Caco-2 (cell line): ENCODE results near the gene IMP3. TPM values are rescaled to one million over a fixed set of nuclear protein-coding genes. Genes with fewer than 3 reads are reported as not detected.

Experiments
- BruUV-seq: library from RNA; stranded (reverse); fragments of 400-500 nt; replicated peaks from 2 replicates; lab custom pipeline; 2021; lab: Mats Ljungman, UMichigan
- CTCF ChIA-PET: fragments of 300-600 bp; sonication (Branson Sonifier 250); formaldehyde crosslinking; loops from one replicate; lab custom pipeline; 2022; ENCODE audit warnings: antibody characterized with exemption; lab: Charles Lee
- POLR2A ChIA-PET: fragments of 300-600 bp; sonication (Branson Sonifier 250); formaldehyde crosslinking; loops from one replicate; lab custom pipeline; 2022; ENCODE audit warnings: antibody characterized with exemption; lab: Charles Lee
- DNase-seq, 2 experiments: peaks; one replicate each; pipeline versions ENCODE4 v3.0.0 to v3.0.0-alpha.2; 2020 to 2022
- H3K27me3 ChIP-seq: replicated peaks from 2 replicates; pipeline ENCODE4 v1.6.0; 2011; ENCODE audit warnings: low read length; ENCODE audit not compliant: control insufficient read depth, insufficient read depth
- H3K36me3 ChIP-seq: 2 replicates; pipeline ENCODE4 v1.5.1; 2011; ENCODE audit warnings: low read length; ENCODE audit not compliant: control insufficient read depth, insufficient read depth
- H3K4me1 ChIP-seq: fragments of 250-450 bp; sonication (Bioruptor Pico); 2 replicates; pipeline ENCODE4 v1.5.1; 2020; ENCODE audit warnings: mild to moderate bottlenecking
- H3K4me3 ChIP-seq: 2 replicates; pipeline ENCODE4 v1.5.1; 2011; ENCODE audit warnings: low read depth, mild to moderate bottlenecking, control low read depth, low read length
- H3K9me3 ChIP-seq: fragments of 250-450 bp; sonication (Bioruptor Pico); 2 replicates; pipeline ENCODE4 v1.5.1; 2020; ENCODE audit warnings: mild to moderate bottlenecking, moderate library complexity
- H3K27ac Mint-ChIP-seq: one replicate; pipeline ENCODE4 v1.8.0; 2022; ENCODE audit warnings: mixed read lengths; ENCODE audit not compliant: unreplicated experiment
- H3K27me3 Mint-ChIP-seq: one replicate; pipeline ENCODE4 v1.8.0; 2022; ENCODE audit warnings: mixed read lengths; ENCODE audit not compliant: insufficient read depth, unreplicated experiment
- H3K36me3 Mint-ChIP-seq: one replicate; pipeline ENCODE4 v1.8.0; 2022; ENCODE audit warnings: mild to moderate bottlenecking, mixed read lengths; ENCODE audit not compliant: insufficient read depth, unreplicated experiment
- H3K4me1 Mint-ChIP-seq: one replicate; pipeline ENCODE4 v1.8.0; 2022; ENCODE audit warnings: low read depth, mixed read lengths; ENCODE audit not compliant: unreplicated experiment
- H3K4me3 Mint-ChIP-seq: one replicate; pipeline ENCODE4 v1.8.0; 2022; ENCODE audit warnings: mild to moderate bottlenecking, moderate library complexity, mixed read lengths; ENCODE audit not compliant: unreplicated experiment
- H3K9me3 Mint-ChIP-seq: one replicate; pipeline ENCODE4 v1.8.0; 2022; ENCODE audit warnings: mixed read lengths; ENCODE audit not compliant: unreplicated experiment
- intact Hi-C: fragments of 100-400 bp; cut with micrococcal nuclease; formaldehyde crosslinking; loops from one replicate; pipeline ENCODE4 v1.10.0; 2022; ENCODE audit not compliant: unreplicated experiment
- total RNA-seq: library from RNA; stranded (reverse); gene quantifications from 2 replicates; pipeline ENCODE4 v1.2.3, GENCODE V29; 2022
- TF ChIP-seq, protein P1 (sequence below), 2 experiments: fragments of 200-600 bp in 1 of 2; IDR thresholded peaks; 1 replicate in 1 of 2; 2 replicates in 1 of 2; pipeline versions ENCODE4 v1.5.1 to v1.8.0; 2011 to 2022; ENCODE audit warnings: antibody characterized with exemption in 1 of 2, control low read depth in 1 of 2, inconsistent platforms in 1 of 2, low read depth in 1 of 2, low read length in 1 of 2, mild to moderate bottlenecking in 1 of 2, moderate library complexity in 1 of 2; ENCODE audit not compliant: insufficient read depth in 1 of 2, severe bottlenecking in 1 of 2, unreplicated experiment in 1 of 2

IMP3 gene
- total RNA-seq, 1 experiment from 2014 or later, result 60.4 TPM

DNA sequence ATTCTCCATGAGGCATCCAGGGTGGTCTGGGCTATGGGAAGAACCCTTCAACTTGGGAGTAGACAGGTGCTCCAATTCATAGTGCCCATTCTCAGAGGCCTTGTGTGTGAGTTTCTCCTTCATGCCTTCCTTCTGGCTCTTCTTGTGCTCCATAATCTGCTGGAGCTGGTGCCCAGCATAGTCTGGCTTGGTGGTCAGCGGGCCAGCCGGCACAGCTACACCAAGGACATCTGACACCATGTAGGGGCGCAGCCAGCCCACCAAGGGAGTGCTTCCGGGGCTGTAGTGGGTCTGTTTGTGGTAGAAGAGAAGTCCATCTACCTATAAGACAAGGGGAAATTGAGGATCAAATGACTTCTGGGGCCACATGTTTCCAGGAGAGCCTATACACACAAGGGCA lies 41.7 kb downstream of the IMP3 start:
- POLR2A ChIA-PET, result interaction anchor here (0.6 to 1.7 kb wide), 2 partner anchors 42 to 138 kb away, joined by 3 to 5 read pairs; partner anchors contain the start of gene IMP3

GRCh38 chr15:75597667-75598341 lies 42.2 kb downstream of the IMP3 start:
- H3K27me3 ChIP-seq, result no peaks in the 10 kb centered on the region
- POLR2A ChIA-PET, result interaction anchor here (0.6 to 1.7 kb wide), 2 partner anchors 43 to 137 kb away, joined by 3 to 5 read pairs; partner anchors contain the start of gene IMP3
- TF ChIP-seq, protein P1, sequence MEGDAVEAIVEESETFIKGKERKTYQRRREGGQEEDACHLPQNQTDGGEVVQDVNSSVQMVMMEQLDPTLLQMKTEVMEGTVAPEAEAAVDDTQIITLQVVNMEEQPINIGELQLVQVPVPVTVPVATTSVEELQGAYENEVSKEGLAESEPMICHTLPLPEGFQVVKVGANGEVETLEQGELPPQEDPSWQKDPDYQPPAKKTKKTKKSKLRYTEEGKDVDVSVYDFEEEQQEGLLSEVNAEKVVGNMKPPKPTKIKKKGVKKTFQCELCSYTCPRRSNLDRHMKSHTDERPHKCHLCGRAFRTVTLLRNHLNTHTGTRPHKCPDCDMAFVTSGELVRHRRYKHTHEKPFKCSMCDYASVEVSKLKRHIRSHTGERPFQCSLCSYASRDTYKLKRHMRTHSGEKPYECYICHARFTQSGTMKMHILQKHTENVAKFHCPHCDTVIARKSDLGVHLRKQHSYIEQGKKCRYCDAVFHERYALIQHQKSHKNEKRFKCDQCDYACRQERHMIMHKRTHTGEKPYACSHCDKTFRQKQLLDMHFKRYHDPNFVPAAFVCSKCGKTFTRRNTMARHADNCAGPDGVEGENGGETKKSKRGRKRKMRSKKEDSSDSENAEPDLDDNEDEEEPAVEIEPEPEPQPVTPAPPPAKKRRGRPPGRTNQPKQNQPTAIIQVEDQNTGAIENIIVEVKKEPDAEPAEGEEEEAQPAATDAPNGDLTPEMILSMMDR (IDR thresholded peaks at IDR 0.05; ENCODE audit: insufficient read depth in 1 of 2, low read depth in 1 of 2, low read length in 1 of 2, severe bottlenecking in 1 of 2, unreplicated experiment in 1 of 2), result peak; percentile 6 to 18
- peaks cover 19% of the 10 kb centered on the region for H3K4me1 ChIP-seq
- intact Hi-C loops, result no loop called here
- no peaks in the 10 kb centered on the region for H3K9me3 ChIP-seq
- no peaks in the 10 kb centered on the region; the same call in none of the 2 replicates for H3K36me3 ChIP-seq
- no peak overlapping the region for H3K27ac Mint-ChIP-seq
- peaks cover 19% of the 10 kb centered on the region for H3K4me1 Mint-ChIP-seq
- no peak overlapping the region for H3K4me3 Mint-ChIP-seq
- CTCF ChIA-PET, result interaction anchor here (0.6 to 1.8 kb wide), 4 partner anchors 19 to 89 kb away, joined by 3 to 7 read pairs (median 4); partner anchors contain the start of gene PTPN9
- DNase-seq, result no peak
- H3K4me3 ChIP-seq, result no peak overlapping the region
- peaks cover 6% of the 10 kb centered on the region for H3K36me3 Mint-ChIP-seq
- BruUV-seq, result no TSS peak
- H3K27me3 Mint-ChIP-seq, result no peaks in the 10 kb centered on the region
- no peaks in the 10 kb centered on the region for H3K9me3 Mint-ChIP-seq

More for the DNA sequence above, 41.7 kb downstream of the IMP3 start:
- no peaks in the 10 kb centered on the region; the same call in none of the 2 replicates for H3K36me3 ChIP-seq
- no peak for DNase-seq
- Mint-ChIP-seq H3K4me1 (peaks cover 19% of the 10 kb centered on the region), H3K9me3 (no peaks in the 10 kb centered on the region), H3K27ac (no peak overlapping the region), H3K27me3 (no peaks in the 10 kb centered on the region), H3K36me3 (peaks cover 6% of the 10 kb centered on the region), H3K4me3 (no peak overlapping the region)
- peaks cover 18% of the 10 kb centered on the region for H3K4me1 ChIP-seq
- CTCF ChIA-PET, result interaction anchor here (1.8 kb wide), 1 partner anchor 19 kb away, joined by 7 read pairs; the partner anchor contains the start of gene PTPN9
- H3K4me3 ChIP-seq, result no peak overlapping the region
- H3K27me3 ChIP-seq, result no peaks in the 10 kb centered on the region
- intact Hi-C loops, result no loop called here
- TF ChIP-seq, protein P1 (IDR thresholded peaks at IDR 0.05; ENCODE audit: insufficient read depth in 1 of 2, low read depth in 1 of 2, low read length in 1 of 2, severe bottlenecking in 1 of 2, unreplicated experiment in 1 of 2), result no peak
- no peaks in the 10 kb centered on the region for H3K9me3 ChIP-seq
- BruUV-seq, result no TSS peak

DNA sequence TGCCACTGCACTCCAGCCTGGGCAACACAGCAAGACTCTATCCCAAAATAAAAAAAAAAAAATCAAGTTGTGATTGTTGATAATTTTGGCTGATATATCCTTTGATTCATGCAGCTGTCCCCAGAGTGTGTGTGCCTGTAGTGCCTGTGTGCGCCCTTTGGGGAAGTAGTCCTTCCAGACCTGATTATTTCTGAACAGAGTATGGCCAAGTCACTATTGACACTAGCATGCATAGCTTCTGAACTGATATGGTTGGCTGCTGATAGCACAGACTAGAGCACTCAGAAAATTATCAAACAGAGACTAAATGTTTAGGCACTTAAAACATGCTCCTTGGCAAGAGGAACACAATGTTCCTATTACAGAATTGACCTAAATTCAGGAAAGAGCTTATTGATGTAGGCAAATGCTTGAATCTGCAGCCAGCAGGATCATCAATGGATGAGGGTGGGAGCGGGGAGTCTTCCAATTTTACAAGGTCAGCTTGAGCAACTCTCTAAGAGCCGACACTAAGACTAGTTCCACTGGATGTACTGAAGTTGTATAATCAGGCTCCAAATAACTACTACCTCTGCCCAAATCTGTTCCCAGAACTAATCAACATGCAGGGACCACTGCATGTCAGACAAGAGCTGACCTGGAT lies 43.2 kb downstream of the IMP3 start:
- H3K36me3 Mint-ChIP-seq, result peaks cover 4% of the 10 kb centered on the region
- H3K4me3 ChIP-seq, result no peak overlapping the region
- TF ChIP-seq, protein P1 (IDR thresholded peaks at IDR 0.05; ENCODE audit: insufficient read depth in 1 of 2, low read depth in 1 of 2, low read length in 1 of 2, severe bottlenecking in 1 of 2, unreplicated experiment in 1 of 2), result no peak
- intact Hi-C loops, result no loop called here
- H3K27me3 Mint-ChIP-seq, result no peaks in the 10 kb centered on the region
- H3K9me3 ChIP-seq, result no peaks in the 10 kb centered on the region
- no peaks in the 10 kb centered on the region for H3K27me3 ChIP-seq
- H3K9me3 Mint-ChIP-seq, result no peaks in the 10 kb centered on the region
- no peaks in the 10 kb centered on the region; the same call in none of the 2 replicates for H3K36me3 ChIP-seq
- H3K4me3 Mint-ChIP-seq, result no peak overlapping the region
- POLR2A ChIA-PET, result interaction anchor here (0.5 to 0.7 kb wide), 2 partner anchors 42 to 155 kb away, joined by 3 to 7 read pairs; no protein-coding TSS in a partner anchor
- no peak for DNase-seq
- H3K27ac Mint-ChIP-seq, result no peak overlapping the region
- peaks cover 29% of the 10 kb centered on the region for H3K4me1 ChIP-seq
- CTCF ChIA-PET, result interaction anchor here (0.7 to 1.8 kb wide), 3 partner anchors 18 to 88 kb away, joined by 3 to 7 read pairs (median 3); partner anchors contain the start of gene PTPN9
- peaks cover 25% of the 10 kb centered on the region for H3K4me1 Mint-ChIP-seq
- no TSS peak for BruUV-seq
